Measurements from ENCODE around the gene GLB1L3. TPM values are rescaled to one million over a fixed set of nuclear protein-coding genes. Genes with fewer than 3 reads are reported as not detected.

The GLB1L3 gene
- total RNA-seq, 3 donors from 2014 or later (not counting 1 experiment from before 2014, with no cell fraction given) = 0.38 TPM; not detected in 2

GRCh38 chr11:134363592-134363991 is 87.4 kb downstream of the GLB1L3 start:
- Histone ChIP-seq H3K9me3 (ENCODE audit: control insufficient read depth, insufficient read depth, low read length) (no peaks in the 10 kb centered on the region), H3K36me3 (ENCODE audit: control insufficient read depth, insufficient read depth, low read length) (no peaks in the 10 kb centered on the region), H3K27ac (ENCODE audit: low read length) (no peak overlapping the region), H3K4me1 (ENCODE audit: control insufficient read depth, insufficient read depth, low read length) (peaks cover 12% of the 10 kb centered on the region), H3K27me3 (ENCODE audit: control insufficient read depth, insufficient read depth, low read length) (no peaks in the 10 kb centered on the region), H3K4me3 (ENCODE audit: low read length) (no peak overlapping the region)
- H3K4me1 Mint-ChIP-seq = peaks cover 10 to 21% of the 10 kb centered on the region in 2 donors
- ATAC-seq = no peak
- H3K4me3 Mint-ChIP-seq = no peak overlapping the region
- no peaks in the 10 kb centered on the region for H3K9me3 Mint-ChIP-seq
- 91% methylated on average over 7 of the region's 7 CpGs for WGBS (ENCODE audit: insufficient coverage)
- peaks cover 13 to 19% of the 10 kb centered on the region in 2 donors for H3K27me3 Mint-ChIP-seq (ENCODE audit: low read depth in 2 of 2)
- no peaks in the 10 kb centered on the region for H3K36me3 Mint-ChIP-seq
- intact Hi-C loops (cut with micrococcal nuclease) = loop anchor here (5.0 kb wide), 2 partner anchors 294 to 364 kb away; no protein-coding TSS in a partner anchor
- no peak for TF ChIP-seq CTCF (IDR thresholded peaks at IDR 0.05)
- no peak overlapping the region for H3K27ac Mint-ChIP-seq
- DNase-seq = no peak

DNA sequence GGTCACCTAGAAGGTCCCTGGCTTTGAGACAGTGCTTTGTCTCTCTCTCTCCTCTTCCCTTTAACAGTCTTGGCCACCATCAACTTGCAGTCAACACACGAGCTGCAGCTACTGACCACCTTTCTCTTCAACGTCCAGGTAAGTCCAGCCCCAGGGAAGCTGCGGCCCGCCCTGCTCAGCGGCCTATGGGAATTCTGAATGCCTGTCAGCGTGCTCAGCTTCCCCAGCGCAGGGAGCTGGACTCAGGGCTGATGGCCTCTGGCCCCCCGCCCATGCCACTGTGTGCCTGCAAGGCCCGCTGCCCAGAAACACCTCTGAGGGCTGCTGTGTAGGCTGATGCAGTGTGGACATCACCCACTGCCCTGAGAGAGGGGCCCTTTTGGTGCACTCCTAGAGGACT is 88.1 kb downstream of the GLB1L3 start:
- H3K4me1 ChIP-seq (ENCODE audit: control insufficient read depth, insufficient read depth, low read length) = peaks cover 12% of the 10 kb centered on the region
- 86% methylated on average over 9 of the region's 9 CpGs for WGBS (ENCODE audit: insufficient coverage)

GRCh38 chr11:134365011-134365925 is 89.1 kb downstream of the GLB1L3 start:
- intact Hi-C loops (cut with micrococcal nuclease) = no loop called here
- no peak overlapping the region for H3K4me3 ChIP-seq (ENCODE audit: low read length)
- Mint-ChIP-seq H3K36me3 (no peaks in the 10 kb centered on the region), H3K9me3 (no peaks in the 10 kb centered on the region), H3K27me3 (ENCODE audit: low read depth in 2 of 2) (peaks cover 7 to 12% of the 10 kb centered on the region in 2 donors), H3K4me1 (peaks cover under 1 to 11% of the 10 kb centered on the region in 2 donors), H3K4me3 (no peak overlapping the region), H3K27ac (no peak overlapping the region)
- no peaks in the 10 kb centered on the region for H3K27me3 ChIP-seq (ENCODE audit: control insufficient read depth, insufficient read depth, low read length)
- TF ChIP-seq CTCF (IDR thresholded peaks at IDR 0.05) = no peak
- no peak overlapping the region for H3K27ac ChIP-seq (ENCODE audit: low read length)
- H3K9me3 ChIP-seq (ENCODE audit: control insufficient read depth, insufficient read depth, low read length) = no peaks in the 10 kb centered on the region
- H3K4me1 ChIP-seq (ENCODE audit: control insufficient read depth, insufficient read depth, low read length) = peaks cover 3% of the 10 kb centered on the region
- ATAC-seq (no peak), DNase-seq (no peak)
- no peaks in the 10 kb centered on the region for H3K36me3 ChIP-seq (ENCODE audit: control insufficient read depth, insufficient read depth, low read length)
- 75% methylated on average over 22 of the region's 22 CpGs for WGBS (ENCODE audit: insufficient coverage)

More for the DNA sequence above, 88.1 kb downstream of the GLB1L3 start:
- ATAC-seq (no peak), DNase-seq (no peak)
- no peaks in the 10 kb centered on the region for H3K9me3 ChIP-seq (ENCODE audit: control insufficient read depth, insufficient read depth, low read length)
- Mint-ChIP-seq H3K9me3 (no peaks in the 10 kb centered on the region), H3K4me1 (peaks cover 10 to 21% of the 10 kb centered on the region in 2 donors), H3K36me3 (no peaks in the 10 kb centered on the region), H3K4me3 (no peak overlapping the region), H3K27me3 (ENCODE audit: low read depth in 2 of 2) (peaks cover 13 to 19% of the 10 kb centered on the region in 2 donors), H3K27ac (no peak overlapping the region)
- H3K36me3 ChIP-seq (ENCODE audit: control insufficient read depth, insufficient read depth, low read length) = no peaks in the 10 kb centered on the region
- H3K27ac ChIP-seq (ENCODE audit: low read length) = no peak overlapping the region
- H3K4me3 ChIP-seq (ENCODE audit: low read length) = no peak overlapping the region
- no peaks in the 10 kb centered on the region for H3K27me3 ChIP-seq (ENCODE audit: control insufficient read depth, insufficient read depth, low read length)
- TF ChIP-seq CTCF (IDR thresholded peaks at IDR 0.05) = no peak
- intact Hi-C loops (cut with micrococcal nuclease) = loop anchor here (5.0 kb wide), 2 partner anchors 293 to 363 kb away; no protein-coding TSS in a partner anchor
